Amygdala (tissue), 56 donors: ENCODE measurements around the gene ALDH16A1.

Experiments used
- DNase-seq, 56 donors: peaks; one replicate each; lab custom pipeline; 2025; lab: John Stamatoyannopoulos, UW

The ALDH16A1 gene

DNA sequence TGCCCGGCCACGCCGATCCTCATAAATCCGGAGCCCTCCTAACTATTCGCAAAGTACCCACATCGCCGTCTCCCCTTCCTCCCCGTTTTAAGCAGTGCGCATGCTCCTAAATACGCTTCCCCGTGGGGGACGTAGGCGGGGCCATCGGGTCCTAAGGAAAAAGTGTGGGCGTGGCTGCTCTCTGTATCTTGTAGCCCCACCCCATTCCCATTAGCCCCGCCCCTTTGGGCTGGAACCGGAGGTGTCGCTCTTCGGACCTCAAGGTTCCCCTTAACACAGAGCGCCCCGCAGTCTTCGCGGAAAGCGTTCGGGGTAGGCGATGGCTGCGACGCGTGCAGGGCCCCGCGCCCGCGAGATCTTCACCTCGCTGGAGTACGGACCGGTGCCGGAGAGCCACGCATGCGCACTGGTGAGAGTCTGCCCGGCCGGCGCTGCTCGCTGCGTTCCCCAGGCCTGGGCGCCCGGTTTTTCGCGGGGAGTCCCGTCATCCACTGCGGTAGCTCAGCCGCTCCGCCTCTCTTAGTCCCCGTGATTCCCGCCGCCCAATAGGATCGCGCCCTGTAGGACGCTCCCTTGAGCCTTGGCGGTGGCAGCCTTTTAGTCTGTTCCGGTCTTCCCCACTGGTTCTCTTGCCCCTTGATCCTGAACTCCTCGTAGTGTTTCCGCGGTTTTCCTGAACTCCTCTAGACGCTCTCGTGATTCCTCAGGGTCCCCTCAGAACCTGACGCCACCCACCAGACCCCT is at the start of gene ALDH16A1:
TSS of gene ALDH16A1 (plus strand) at position 213 of the 744 bp plus-strand sequence. CDS start at position 320, 107 bp downstream.
- DNase-seq: peak; percentile 48 to 99 (median 97)

DNA sequence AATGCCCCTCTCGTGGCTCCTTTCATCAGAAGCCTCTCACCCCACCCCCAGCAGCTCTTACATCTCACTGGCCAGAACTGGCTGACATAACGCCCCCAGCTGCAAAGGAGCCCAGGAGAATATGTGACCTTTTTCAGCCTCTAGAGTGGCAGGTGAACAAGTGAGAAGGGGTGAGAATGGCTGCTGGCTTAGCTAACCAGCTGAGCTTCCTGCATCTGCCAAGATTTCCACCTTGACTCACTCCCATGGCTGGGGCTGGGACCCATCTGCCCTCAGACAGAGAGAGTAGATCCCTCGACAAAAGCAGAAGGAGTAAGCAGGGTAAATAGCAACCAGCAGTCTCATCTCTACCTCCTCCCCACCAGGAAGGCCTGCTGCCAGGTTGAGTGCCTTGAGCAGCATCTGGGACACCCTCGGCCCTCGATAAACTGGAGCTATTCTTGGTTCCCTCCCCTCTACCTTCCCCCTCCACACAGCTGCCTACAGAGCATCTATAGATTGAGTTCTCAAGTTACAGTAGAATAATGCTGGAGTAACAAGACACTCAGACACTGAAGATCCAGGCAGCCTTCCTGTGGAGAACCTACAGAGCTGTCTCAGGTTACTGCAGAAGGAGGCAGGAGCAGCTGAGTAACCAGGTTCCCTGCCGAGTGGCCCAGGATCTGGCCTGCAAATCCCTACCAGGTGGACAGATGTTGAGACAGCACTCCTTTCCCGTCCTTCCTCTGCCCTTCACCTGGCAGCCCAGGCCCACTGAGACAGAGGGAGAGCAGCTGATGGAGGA is 49.4 kb upstream of the ALDH16A1 start:
- no peak for DNase-seq

DNA sequence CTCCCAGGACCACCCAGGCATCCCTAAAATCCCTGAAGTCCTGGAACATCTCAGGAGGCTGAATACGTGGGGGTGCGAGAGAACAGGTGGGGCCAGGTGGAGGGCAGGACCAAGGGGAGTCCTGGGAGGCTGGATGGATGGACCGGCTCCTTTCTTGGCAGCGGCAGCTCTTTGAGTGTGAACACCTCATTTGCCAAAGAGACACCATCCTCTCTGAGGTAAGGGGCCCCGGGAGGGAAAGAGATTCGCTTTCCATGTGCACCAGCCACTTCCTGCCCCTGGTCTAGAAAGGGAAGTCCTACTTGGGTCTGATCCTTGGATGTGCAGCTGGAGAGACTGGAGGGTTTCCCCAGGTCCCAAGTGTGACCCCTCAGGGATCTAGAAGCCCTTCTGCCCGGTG is 45.9 kb upstream of the ALDH16A1 start:
- DNase-seq: no peak

DNA sequence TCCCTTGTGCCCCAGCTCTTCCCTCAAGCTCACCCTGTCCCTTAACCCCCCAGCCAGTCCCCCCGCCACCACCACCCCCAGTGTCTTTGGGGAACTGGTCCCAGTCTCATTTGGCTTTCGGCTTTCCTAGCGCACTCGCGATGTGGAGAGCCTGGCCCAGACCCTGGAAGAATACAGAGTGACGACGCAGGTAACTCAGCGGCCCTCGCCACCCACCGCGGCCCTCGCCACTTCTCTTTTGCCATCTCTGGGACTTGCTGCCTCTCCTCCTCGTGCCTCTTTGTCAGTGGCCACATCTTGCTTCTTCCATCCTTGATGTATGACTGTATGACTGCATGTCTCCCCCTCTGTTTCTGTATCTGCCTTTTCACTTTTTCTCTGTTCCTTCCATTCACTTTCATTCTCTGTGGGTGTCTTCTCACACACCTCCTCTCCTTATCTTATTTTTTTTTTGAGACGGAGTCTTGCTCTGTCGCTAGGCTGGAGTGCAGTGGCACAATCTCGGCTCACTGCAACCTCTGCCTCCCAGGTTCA is 45.5 kb upstream of the ALDH16A1 start:
- no peak for DNase-seq

DNA sequence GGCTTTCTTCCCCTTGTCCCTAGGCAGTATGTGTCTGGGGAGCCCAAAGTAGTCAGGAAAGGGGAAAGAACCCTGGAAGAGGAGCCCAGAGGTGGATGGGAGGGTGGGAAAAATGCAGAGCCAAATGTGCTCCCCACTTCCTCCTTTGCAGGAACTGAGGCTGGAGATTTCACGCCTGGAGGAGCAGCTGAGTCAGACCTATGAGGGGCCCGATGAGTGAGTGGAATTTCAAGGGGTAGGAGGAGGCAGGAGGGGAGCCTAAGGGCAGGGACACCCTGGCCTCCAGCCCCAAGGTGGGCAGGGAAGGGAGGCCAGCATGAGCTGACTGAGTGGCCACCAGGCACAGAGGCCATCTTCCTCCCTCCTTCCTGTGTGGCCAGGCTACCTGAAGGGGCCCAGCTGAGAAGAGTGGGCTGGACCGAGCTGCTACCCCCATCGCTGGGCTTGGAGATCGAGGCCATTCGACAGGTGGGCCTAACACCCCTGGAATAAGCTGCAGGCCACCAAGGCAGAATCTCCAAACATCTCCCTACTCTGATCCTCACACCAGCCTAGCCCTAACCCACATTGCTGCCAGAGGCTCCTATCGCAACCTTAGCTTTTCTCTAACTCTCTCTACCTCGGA is 44.1 kb upstream of the ALDH16A1 start:
- DNase-seq: no peak

DNA sequence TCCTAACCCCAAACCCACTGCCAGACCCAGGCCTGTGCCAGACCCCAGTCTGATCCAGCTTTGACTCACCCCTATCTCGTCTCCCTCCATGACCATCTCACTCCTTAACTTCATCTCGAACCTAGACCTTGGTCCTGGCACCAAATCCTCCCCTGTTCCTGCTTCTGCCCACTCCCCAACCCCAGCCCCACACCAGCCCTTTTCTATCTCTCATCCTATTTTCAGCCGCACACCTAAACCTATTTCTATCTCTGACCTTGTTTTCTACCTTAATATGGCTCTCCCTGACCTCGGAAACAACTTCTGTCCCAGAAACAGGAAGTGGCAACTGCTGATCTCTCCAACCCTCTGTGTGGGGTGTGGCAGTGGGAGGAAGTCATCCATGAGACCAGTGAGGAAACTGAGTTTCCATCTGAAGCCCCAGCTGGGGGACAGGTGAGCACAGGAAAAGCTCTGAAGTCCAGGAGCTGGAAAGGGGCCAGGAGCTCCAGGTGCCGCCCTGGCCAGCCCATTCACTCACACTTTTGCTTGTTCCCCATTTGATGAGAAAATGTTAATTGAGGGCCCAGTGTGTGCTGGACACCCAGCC is 43.5 kb upstream of the ALDH16A1 start:
- no peak for DNase-seq

DNA sequence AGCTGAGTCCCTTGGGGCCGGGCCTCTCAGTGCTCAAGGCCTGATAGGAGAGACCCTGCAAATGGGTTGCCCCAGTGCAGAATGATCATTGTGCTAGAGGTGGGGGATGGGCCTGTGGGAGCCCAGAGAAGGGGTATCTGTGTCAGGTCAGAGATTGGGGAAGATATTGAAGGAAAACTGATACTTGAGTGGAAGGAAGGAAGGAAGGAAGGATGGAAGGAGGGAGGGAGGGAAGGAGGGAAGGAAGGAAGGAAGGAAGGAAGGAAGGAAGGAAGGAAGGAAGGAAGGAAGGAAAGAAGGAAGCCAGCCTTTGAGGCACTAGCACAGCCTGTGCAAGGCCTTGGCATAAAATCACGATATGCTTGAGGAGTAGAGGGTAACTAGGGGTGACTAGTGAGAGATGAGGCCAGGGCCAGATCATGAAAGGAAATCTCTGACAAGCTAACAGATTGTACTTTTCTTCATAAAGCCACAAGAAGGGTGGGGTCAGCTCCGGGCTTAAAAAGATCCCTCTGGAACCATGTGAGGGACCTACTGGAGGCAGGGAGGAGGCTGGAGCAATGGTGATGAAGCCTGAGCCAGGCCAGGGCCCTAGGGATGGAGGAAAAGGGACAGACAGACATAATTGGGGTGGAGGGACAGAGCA is 41.2 kb upstream of the ALDH16A1 start:
- DNase-seq: no peak

DNA sequence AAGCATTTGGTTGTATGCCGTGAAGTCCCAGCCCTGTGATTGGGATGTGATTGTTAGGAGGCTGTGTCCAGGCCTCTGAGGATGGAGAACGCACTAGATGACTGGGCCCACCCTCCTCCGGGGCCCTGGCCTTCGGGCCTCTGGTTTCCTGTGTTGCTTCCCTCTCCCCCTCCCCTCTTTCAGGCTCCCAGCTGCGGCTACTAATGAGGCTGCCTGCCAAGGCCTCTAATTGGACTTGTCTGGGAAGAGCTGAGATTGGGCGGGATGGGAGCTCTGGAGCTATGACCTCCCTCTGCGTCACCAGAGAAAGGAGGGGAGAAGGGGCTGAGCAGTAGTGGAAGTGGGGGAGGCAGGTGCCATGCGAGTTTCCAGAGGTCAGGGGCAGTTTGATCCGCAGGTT is 39.7 kb upstream of the ALDH16A1 start:
- DNase-seq: no peak

DNA sequence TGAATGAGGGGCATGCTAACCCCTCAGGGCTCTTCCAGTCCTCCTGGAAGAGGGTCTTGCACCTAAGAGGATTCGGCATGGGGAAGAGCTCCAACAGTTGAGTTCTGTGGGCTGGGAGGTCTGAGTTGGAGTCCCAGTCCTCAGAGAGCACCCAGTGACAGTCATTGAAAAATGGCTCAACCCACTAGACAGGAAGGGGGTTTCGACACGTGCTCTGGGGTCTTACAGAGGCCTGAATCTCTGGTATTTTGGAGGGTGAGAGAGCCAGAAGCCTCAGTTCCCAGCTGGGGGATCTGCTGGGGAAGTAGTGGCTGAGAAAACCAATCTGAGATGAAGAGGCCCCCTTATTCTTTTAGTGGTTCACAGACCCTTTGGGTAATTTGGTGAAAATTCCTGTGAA is 38.8 kb upstream of the ALDH16A1 start:
- DNase-seq: no peak

DNA sequence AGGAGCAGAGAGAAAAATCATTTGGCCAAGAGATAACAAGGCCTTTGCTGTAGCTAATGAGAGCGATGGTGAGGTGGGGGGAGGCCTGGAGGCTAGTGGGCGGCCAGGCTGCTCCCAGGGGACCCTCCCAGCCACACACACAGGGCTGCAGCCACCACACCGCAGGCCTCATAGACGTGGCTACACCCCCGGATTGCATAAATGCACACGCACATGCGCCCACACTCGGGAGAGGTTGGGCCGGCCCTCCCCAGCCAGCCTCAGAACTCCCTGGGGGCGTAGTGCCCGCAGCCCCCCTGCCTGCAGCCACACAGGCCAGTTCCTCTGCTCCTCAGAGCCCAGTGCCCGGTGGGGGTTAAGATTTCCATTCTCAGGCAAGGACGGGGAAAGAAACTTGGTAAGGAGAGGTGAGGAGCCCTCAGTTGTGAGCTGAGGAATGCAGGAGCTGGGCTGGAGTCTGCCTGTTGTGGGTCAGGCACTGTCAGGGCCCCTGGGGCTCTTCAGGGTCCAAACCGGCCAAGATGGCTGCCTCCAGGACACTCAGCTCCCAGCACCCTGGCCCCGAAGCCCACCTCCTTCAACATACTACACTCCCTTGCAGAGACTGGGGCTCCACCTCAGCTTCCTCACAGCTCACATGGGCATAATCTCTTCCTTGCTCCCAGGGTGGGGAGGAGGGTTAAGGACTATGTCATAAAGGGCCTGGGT is 37.8 kb upstream of the ALDH16A1 start:
- DNase-seq: peak in 1 of 56 donors; percentile 3

DNA sequence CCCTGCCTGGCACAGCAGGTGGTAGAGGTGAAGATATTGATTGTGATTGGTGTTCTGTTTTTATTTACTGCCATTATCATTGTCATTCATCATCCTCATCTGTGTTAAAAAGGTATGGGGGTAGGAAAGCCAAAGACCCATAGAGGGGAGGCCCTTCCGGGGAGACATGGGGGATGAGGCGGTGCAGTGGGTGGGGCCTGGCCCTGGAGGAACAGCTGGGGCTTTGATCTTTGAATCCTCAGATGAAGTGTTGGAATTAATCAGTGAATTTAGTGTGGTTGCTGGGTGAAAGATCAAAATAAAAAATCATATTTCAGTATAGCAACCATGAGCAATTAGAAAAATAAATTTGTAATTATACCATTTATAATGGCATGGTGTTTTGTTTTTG is 37.2 kb upstream of the ALDH16A1 start:
- DNase-seq: no peak

DNA sequence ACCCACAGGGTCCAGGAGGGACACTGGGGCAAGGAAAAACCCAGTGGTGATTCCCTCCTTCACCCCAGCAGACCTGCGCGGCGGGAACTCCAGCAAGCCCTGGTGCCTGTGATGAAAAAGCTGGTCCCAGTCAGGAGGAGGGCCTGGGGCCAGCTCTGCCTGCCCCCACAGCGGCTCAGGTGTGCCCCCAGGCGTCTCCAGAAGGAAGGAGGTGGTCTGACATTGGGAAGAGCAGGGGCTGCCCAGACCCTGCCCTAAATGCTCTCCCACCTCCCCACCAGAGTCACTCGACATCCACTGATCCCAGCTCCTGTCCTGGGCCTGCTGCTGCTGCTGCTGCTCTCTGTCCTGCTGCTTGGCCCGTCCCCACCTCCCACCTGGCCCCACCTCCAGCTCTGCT is 35.9 kb upstream of the ALDH16A1 start:
- DNase-seq: no peak

DNA sequence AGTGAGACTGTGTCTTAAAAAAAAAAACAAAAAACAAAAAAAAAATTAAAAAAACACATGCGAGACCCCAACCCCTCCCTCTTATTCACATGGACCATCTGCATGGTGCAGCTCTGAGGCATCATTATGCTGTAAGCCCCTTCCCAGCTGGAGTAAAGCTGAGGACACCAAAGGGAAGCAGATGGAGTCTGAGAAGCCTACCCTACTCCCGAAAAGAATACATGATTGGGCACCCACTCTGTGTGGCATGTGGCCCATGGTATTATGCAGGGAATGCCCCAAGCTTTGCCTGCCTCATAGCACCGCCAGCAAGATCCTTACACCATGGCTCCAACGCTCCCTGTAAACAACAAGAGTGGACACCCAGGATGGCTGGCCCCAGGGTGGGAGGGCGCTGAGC is 34.5 kb upstream of the ALDH16A1 start:
- no peak for DNase-seq

DNA sequence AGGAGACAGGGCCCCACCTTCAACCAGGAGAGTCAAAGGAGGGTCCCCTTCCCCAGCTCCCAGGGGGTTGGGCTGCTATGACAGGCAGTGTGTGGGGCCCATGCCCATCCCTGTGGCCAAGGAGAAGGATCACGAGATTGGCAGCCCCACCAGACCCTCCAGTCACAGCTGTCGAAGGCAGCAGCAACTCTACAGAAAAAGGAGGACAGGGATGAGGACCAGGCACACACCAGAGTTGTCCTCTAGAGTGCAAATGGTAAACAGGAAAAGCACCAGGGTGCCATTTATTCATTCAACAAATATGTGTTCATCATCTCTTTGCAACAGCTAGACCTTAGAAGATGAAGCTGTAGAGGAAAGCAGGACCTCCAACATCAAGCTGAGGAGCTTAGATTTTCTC is 33.9 kb upstream of the ALDH16A1 start:
- no peak for DNase-seq

DNA sequence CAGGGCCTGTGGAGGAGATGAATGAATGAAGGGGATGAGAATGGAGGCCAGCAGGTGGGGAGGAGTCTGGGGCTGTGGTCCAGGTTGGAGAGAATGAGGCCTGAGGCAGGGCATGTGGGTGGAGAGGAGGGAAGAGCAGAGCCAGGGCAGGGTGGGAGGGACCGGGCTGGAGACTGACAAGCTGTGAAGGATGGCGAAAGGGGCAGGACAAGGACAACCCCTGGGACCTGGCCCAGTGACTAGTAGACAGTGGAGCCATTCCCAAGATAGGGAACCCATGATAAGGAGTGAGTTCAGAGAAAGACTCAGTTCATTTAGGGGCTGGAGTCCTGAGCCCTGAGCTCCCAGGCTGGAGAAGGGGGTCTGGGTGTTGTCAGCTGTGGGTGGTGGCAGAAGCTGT is 32.8 kb upstream of the ALDH16A1 start:
- DNase-seq: no peak

DNA sequence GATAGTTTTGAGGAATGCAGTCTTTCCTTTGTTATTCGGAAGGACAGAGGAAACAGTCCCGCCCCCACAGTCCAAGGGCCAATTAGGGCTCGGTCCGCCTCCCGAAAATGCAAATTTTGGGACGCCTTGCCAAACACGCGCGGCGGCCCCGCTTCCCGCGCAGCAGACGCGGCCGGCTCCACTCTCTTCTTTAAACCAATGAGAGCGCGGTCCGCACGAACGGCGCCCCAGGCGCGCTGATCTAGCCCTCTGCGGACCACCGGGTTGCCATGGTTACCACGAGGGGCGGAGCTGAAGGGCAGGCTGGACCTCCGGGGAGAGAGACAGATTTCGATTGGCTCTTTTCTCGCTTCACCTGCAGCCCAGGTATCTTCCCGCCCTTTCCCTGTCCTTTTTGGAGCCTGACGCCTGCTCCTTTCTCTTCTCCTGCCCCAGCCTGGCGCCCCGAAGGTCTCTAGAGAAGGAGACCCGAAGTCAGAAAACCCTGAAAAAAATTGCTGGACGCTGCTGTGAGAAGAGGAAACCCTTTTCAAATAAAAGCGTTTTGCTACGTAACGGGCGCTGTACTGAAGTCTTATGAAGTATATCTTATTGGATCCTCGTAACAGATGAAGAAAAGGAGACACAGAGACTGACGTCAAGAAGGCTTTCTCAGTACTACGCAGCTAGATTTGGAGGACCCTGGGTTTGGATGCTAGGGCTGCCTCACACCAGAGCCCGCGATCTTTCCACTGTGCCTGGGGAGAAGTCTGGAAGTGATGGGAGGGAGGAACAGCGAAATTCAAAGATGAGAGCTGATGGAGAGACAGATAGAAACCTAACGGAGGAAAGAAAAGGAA is 31.8 kb upstream of the ALDH16A1 start:
- peak in 9 of 56 donors; percentile 7 to 40 (median 15) for DNase-seq

DNA sequence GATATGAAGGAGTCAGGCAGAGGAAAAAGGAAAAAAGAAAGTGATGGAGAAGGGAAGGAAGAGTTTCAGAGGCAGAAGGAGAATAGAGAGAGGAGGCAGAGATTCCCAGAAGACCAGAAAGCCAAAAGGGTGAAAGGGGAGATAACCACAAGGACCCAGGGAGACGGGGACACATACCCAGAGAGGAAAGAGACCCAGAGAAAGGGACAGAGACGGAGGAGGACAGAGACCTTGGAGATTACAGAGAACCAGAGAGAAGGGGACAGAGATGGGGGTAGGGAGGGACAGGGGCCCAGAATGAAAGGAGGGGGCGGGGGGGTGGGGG is 31.2 kb upstream of the ALDH16A1 start:
- no peak for DNase-seq

DNA sequence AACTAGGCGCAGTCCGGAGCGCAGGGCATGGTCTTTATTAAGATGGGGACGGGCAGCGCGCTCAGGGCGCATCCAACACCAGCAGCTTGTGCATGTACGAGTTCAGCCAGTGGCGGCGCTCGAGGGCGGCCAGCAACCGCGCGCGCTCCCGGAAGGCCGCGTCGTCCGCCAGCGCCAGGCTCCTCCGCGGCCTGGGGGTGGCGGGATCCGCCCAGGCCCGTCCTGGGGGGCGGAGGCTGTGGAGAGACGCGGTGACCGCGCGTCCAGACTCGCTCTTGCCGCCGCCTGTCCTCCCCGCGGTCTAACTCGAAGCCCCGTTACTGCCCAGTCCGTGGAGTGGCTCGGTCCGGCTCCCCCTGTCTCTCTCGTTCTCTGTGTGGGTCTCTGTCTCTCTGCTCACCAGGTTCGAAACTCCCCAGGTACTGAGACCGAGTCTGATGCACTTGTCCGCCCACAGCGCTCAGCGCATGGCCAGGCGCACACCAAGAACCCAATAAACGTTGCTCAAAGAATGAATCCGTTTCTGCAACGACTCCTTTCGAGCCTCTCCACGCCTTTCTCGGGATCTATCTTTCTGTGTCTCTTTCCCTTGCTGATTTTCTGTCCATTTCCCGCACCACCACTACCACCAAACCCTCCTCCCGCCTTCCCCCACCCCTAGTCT is 30.5 kb upstream of the ALDH16A1 start:
- peak in 4 of 56 donors; percentile 6 to 41 (median 19) for DNase-seq
